Stimulated activated CD4-positive, alpha-beta T cell treated with anti-CD3 and anti-CD28 coated beads, Interleukin-15, amount 100 ng/mL, for 48 hours (primary cell): ENCODE results near the gene LAMTOR5.

Source experiments
- DNase-seq, 2 donors: peaks; one replicate each; pipeline ENCODE4 v3.0.0-alpha.2; 2020; ENCODE audit warnings: low read depth in 2 of 2

Gene LAMTOR5

GRCh38 chr1:110387048-110387754 is 20.3 kb downstream of the LAMTOR5 start:
- no peak for DNase-seq

GRCh38 chr1:110385369-110385768 is 22.1 kb downstream of the LAMTOR5 start:
- DNase-seq = no peak

GRCh38 chr1:110384581-110385321 is 22.7 kb downstream of the LAMTOR5 start:
- DNase-seq = no peak

- DNase-seq = no peak
Observed at GRCh38 chr1:110383251-110383990, 24.1 kb downstream of the LAMTOR5 start.

- no peak for DNase-seq
Observed at GRCh38 chr1:110380672-110381283, 26.7 kb downstream of the LAMTOR5 start.

- DNase-seq = no peak
Observed at GRCh38 chr1:110375490-110375889, 32.0 kb downstream of the LAMTOR5 start.

- DNase-seq = peak in 1 of 2 donors; percentile 11
Observed at GRCh38 chr1:110370827-110371226, 36.7 kb downstream of the LAMTOR5 start.

GRCh38 chr1:110364221-110364620 is 43.3 kb downstream of the LAMTOR5 start:
- DNase-seq = no peak

GRCh38 chr1:110361856-110362255 is 45.6 kb downstream of the LAMTOR5 start:
- DNase-seq = no peak

GRCh38 chr1:110360431-110360830 is 47.1 kb downstream of the LAMTOR5 start:
- no peak for DNase-seq

- DNase-seq = no peak
Observed at GRCh38 chr1:110356379-110356778, 51.1 kb downstream of the LAMTOR5 start.

GRCh38 chr1:110355321-110355720 is 52.2 kb downstream of the LAMTOR5 start:
- no peak for DNase-seq
